H1 (cell line): Measurements from ENCODE around the gene RPS6KB2. TPM values are rescaled to one million over a fixed set of nuclear protein-coding genes. Genes with fewer than 3 reads are reported as not detected.

ENCODE experiments used
- CEBPB ChIP-seq: IDR thresholded peaks from 2 replicates; pipeline ENCODE4 v1.6.1; 2012; ENCODE audit warnings: low read depth, low read length
- EP300 ChIP-seq, 2 experiments: IDR thresholded peaks; 1 replicate in 1 of 2; 2 replicates in 1 of 2; pipeline ENCODE4 v1.6.1; 2011 to 2012; ENCODE audit warnings: low read depth in 2 of 2, low read length in 2 of 2, mild to moderate bottlenecking in 2 of 2, borderline replicate concordance in 1 of 2, inconsistent platforms in 1 of 2, moderate library complexity in 1 of 2
- KDM4A ChIP-seq: IDR thresholded peaks from one replicate; pipeline ENCODE4 v1.7.1; 2012; ENCODE audit warnings: low read depth, mild to moderate bottlenecking, moderate library complexity, low read length, inconsistent platforms; ENCODE audit not compliant: severe bottlenecking
- KDM5A ChIP-seq: fragments of 200-600 bp; IDR thresholded peaks from 2 replicates; pipeline ENCODE4 v1.7.1; 2012; ENCODE audit warnings: mild to moderate bottlenecking, low read length, inconsistent platforms, mixed read lengths
- MAFK ChIP-seq: IDR thresholded peaks from 2 replicates; pipeline ENCODE4 v1.6.1; 2012; ENCODE audit warnings: low read depth, mild to moderate bottlenecking, improper control_type of control experiment, low read length
- PHF8 ChIP-seq: fragments of 200-600 bp; sonication (generic); conservative IDR thresholded peaks from 2 replicates; pipeline ENCODE4 v1.7.1; 2012; ENCODE audit warnings: low read depth, mild to moderate bottlenecking, inconsistent platforms, low read length, moderate library complexity
- POLR2A ChIP-seq, 2 experiments: IDR thresholded peaks; 1 replicate in 1 of 2; 2 replicates in 1 of 2; pipeline ENCODE4 v1.6.1; 2011; ENCODE audit warnings: low read depth in 2 of 2, low read length in 2 of 2, mild to moderate bottlenecking in 2 of 2; ENCODE audit errors: control extremely low read depth in 1 of 2
- RXRA ChIP-seq: IDR thresholded peaks from 2 replicates; pipeline ENCODE4 v1.6.1; 2011; ENCODE audit warnings: low read depth, mild to moderate bottlenecking, low read length, moderate library complexity; ENCODE audit not compliant: insufficient read depth
- SIN3A ChIP-seq, 2 experiments: IDR thresholded peaks in 1 of 2; conservative IDR thresholded peaks in 1 of 2; 2 replicates each; pipeline ENCODE4 v1.6.1; 2011 to 2012; ENCODE audit warnings: low read length in 2 of 2, improper control_type of control experiment in 1 of 2, low read depth in 1 of 2, mild to moderate bottlenecking in 1 of 2
- SP4 ChIP-seq: IDR thresholded peaks from 2 replicates; pipeline ENCODE4 v1.6.1; 2012; ENCODE audit warnings: low read length, inconsistent platforms
- SUZ12 ChIP-seq: fragments of 200-600 bp; sonication (generic); IDR thresholded peaks from 2 replicates; pipeline ENCODE4 v1.6.1; 2012; ENCODE audit warnings: mild to moderate bottlenecking, inconsistent platforms, low read length, moderate library complexity, mixed read lengths
- TCF12 ChIP-seq: IDR thresholded peaks from 2 replicates; pipeline ENCODE4 v1.6.1; 2011; ENCODE audit warnings: low read depth, mild to moderate bottlenecking, low read length
- TEAD4 ChIP-seq: IDR thresholded peaks from 2 replicates; pipeline ENCODE4 v1.6.1; 2012; ENCODE audit warnings: low read depth, low read length, inconsistent platforms, mixed read lengths
- polyA plus RNA-seq, 7 experiments: library from polyadenylated mRNA; depleted of rRNA in 3 of 7; stranded (reverse) in 5 of 7; unstranded in 2 of 7; fragments of >200 nt in 5 of 7; fragments of 200-250 nt in 2 of 7; gene quantifications; 1 replicate in 5 of 7; 2 replicates in 1 of 7; 4 replicates in 1 of 7; pipeline versions ENCODE4 v1.2.1 to v1.2.3, GENCODE V29; 2011 to 2013; ENCODE audit warnings: missing spikeins in 2 of 7, mixed read lengths in 2 of 7
- total RNA-seq: library from RNA; stranded (reverse); fragmentation: NEBNext Ultra II Directional; extraction: Animal tissue kit (Norgen Biotek cat#: 25700); gene quantifications from 2 replicates; pipeline ENCODE4 v1.2.1, GENCODE V29; 2021
- TF ChIP-seq, protein P1 (sequence below): IDR thresholded peaks from 2 replicates; pipeline ENCODE4 v1.6.1; 2011; ENCODE audit warnings: low read length, improper control_type of control experiment
- TF ChIP-seq, protein P2 (sequence below): IDR thresholded peaks from 2 replicates; pipeline ENCODE4 v1.6.1; 2011; ENCODE audit warnings: low read depth, mild to moderate bottlenecking, low read length; ENCODE audit not compliant: insufficient read depth

RPS6KB2 gene
- total and polyA plus RNA-seq, 2 of the 8 experiments (the other 6 are each of a cell fraction or from before 2014, with no cell fraction given) = 41.0 to 47.1 TPM

DNA sequence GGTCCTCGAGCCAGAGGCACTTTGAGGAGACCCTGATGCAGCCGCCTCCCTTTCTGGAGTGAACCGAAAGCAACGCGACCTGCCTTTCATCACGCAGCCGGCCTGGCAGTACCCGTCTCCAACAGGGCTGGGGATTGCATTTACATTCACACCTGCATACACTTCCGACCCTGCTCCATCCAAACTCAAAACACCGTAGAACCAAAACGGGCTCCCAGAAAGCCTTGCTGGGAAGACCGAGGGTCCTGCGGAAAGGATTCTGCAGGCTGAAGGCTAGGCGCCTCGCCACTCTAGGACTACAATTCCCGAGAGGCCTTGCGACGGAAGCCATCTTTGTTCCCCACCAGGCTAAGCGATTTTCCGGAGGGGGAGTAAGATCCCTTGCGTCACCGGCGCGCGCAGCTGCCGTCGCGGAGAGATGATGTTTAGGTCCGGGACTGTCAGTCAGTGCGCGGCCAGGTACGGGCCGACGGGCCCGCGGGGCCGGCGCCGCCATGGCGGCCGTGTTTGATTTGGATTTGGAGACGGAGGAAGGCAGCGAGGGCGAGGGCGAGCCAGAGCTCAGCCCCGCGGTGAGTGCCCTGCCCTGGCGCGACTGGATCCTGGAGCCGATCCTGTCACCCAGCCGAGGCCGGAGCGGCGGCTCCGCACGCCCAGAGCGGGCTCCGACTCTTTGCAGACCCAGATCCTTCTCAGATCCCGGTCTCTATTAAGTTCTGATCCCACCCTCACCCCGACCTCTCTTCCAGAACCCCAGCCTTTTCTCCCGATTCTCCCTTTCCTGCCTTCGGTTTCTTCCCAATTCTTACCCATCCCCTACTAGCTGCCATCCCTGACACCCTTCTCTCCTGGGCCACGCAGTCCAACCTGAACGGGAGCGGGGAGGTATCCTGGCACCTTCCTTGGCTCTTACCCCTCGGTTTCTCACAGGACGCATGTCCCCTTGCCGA lies at the start of gene RPS6KB2 (continued):
- TF ChIP-seq TCF12 (no peak), TEAD4 (no peak; the same call in 1 of the 2 replicates), SUZ12 (no peak), SIN3A (conservative IDR thresholded peaks at IDR 0.05 in 1 of 2, IDR thresholded peaks at IDR 0.05 in 1 of 2; ENCODE audit: low read depth in 1 of 2, low read length in 2 of 2) (peak; percentile 91 to 99), POLR2A (IDR thresholded peaks at IDR 0.05; ENCODE audit: control extremely low read depth in 1 of 2, low read depth in 2 of 2, low read length in 2 of 2) (peak in 1 of 2 experiments; percentile 91; a peak in 2 of 3 replicates), PHF8 (peak; percentile 92), CEBPB (peak; percentile 85), KDM5A (peak; percentile 92), MAFK (no peak), RXRA (no peak), KDM4A (peak; percentile 100), SP4 (peak; percentile 90; the same call in 1 of the 2 replicates), EP300 (IDR thresholded peaks at IDR 0.05; ENCODE audit: borderline replicate concordance in 1 of 2, low read depth in 2 of 2, low read length in 2 of 2) (0 out of 3 replicates have a peak, but pooled peaks of 1 of the 2 experiments have one; percentile 49)
- TF ChIP-seq, protein P1, sequence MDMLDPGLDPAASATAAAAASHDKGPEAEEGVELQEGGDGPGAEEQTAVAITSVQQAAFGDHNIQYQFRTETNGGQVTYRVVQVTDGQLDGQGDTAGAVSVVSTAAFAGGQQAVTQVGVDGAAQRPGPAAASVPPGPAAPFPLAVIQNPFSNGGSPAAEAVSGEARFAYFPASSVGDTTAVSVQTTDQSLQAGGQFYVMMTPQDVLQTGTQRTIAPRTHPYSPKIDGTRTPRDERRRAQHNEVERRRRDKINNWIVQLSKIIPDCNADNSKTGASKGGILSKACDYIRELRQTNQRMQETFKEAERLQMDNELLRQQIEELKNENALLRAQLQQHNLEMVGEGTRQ = no peak
- TF ChIP-seq, protein P2, sequence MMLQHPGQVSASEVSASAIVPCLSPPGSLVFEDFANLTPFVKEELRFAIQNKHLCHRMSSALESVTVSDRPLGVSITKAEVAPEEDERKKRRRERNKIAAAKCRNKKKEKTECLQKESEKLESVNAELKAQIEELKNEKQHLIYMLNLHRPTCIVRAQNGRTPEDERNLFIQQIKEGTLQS = peak; percentile 98
